ENCODE data around the gene WRAP53.

WRAP53 gene

GRCh38 chr17:7711051-7711755 lies 22.9 kb downstream of the WRAP53 start:
- TF ChIP-seq CTCF (IDR thresholded peaks at IDR 0.05; ENCODE audit: insufficient read depth, low read depth, low read length, missing control alignments), result peak; percentile 33
- DNase-seq (ENCODE audit: low read depth), result no peak
- H3K4me3 ChIP-seq (ENCODE audit: low read depth, low read length), result no peak overlapping the region

GRCh38 chr17:7712111-7712771 lies 24.0 kb downstream of the WRAP53 start:
- H3K4me3 ChIP-seq (ENCODE audit: low read depth, low read length), result no peak overlapping the region
- no peak for DNase-seq (ENCODE audit: low read depth)
- TF ChIP-seq CTCF (IDR thresholded peaks at IDR 0.05; ENCODE audit: insufficient read depth, low read depth, low read length, missing control alignments), result no peak

GRCh38 chr17:7713782-7714181 lies 25.5 kb downstream of the WRAP53 start:
- no peak for TF ChIP-seq CTCF (IDR thresholded peaks at IDR 0.05; ENCODE audit: insufficient read depth, low read depth, low read length, missing control alignments)
- no peak for DNase-seq (ENCODE audit: low read depth)
- no peak overlapping the region for H3K4me3 ChIP-seq (ENCODE audit: low read depth, low read length)

- DNase-seq (ENCODE audit: low read depth), result no peak
- no peak overlapping the region for H3K4me3 ChIP-seq (ENCODE audit: low read depth, low read length)
- TF ChIP-seq CTCF (IDR thresholded peaks at IDR 0.05; ENCODE audit: insufficient read depth, low read depth, low read length, missing control alignments), result no peak
Measured at GRCh38 chr17:7714721-7715594, 26.7 kb downstream of the WRAP53 start.

GRCh38 chr17:7715936-7716886 lies 27.9 kb downstream of the WRAP53 start:
- TF ChIP-seq CTCF (IDR thresholded peaks at IDR 0.05; ENCODE audit: insufficient read depth, low read depth, low read length, missing control alignments), result no peak
- no peak for DNase-seq (ENCODE audit: low read depth)
- H3K4me3 ChIP-seq (ENCODE audit: low read depth, low read length), result no peak overlapping the region; the same call in 1 of the 2 replicates

Data from GM12865 (cell line).